ENCODE data around the gene ATF3.

ATF3 gene

GRCh38 chr1:212587016-212587887 lies 21.3 kb upstream of the ATF3 start:
- DNase-seq, result no peak

GRCh38 chr1:212587888-212588510 lies 20.6 kb upstream of the ATF3 start:
- DNase-seq, result no peak

- no peak for DNase-seq
These were observed 19.1 kb upstream of the ATF3 start for GRCh38 chr1:212589446-212589845.

- DNase-seq, result no peak
These were observed 16.6 kb upstream of the ATF3 start for GRCh38 chr1:212591922-212592321.

- DNase-seq, result no peak
These were observed 14.7 kb upstream of the ATF3 start for GRCh38 chr1:212593821-212594251.

- DNase-seq, result no peak
These were observed 13.9 kb upstream of the ATF3 start for GRCh38 chr1:212594640-212595039.

DNA sequence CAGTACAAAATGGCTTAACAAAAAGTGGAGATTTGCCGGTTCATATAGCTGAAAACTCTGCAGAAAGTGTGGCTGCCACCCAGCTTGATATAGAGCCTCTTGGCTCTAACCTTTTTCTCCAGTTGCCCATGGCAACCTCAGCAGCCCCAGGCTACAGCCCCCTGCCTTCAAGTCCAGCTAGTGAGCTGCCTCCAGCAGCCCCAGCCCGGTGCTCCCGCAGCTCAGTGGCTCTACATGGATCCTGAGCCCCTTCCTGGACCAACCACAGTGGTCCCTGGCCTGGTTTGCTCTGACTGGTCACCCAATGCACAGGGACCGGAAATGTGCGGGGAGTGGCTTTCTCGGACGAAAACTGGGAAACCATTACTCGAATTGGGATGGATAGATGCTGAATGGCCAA lies 13.3 kb upstream of the ATF3 start:
- no peak for DNase-seq

- DNase-seq, result peak; percentile 38 to 56
These were observed 12.5 kb upstream of the ATF3 start for GRCh38 chr1:212595787-212596714.

DNA sequence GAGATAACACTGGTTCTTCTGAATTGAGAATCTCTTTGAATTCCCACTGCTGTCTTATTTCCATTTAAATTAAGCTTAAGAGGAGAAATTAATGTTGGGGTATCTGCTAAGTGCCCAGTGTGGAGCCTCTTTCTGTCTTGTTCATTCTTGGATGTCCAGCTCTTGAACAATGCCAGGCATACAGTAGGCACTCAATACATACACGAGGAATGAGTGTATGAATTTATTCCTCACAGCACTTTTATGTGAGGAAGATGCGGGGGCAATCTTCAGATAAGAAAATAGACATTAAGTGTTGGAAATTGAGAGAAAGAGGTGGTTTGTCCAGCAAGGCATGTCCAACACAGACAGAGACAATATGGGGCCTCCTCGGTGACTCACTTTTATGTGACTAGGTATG lies 11.8 kb upstream of the ATF3 start:
- DNase-seq, result no peak

DNA sequence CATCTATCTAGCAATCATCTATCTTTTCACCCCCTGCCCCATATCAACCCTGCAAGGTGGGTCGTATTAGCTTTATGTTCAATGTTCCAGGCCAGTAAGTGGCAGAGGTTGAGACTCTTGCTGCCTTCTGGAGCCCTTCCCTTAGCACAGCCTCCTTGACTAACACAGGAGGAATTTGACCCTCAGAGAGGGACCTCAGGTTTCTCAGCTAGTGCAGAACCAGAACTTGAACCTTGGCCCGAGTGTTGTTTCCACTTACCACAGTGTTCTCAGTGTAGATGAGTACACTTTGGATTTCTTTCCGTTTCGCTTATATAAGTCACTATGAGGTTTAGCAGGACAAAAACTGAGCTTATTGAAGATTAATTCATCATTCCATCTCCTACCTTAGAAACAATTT lies 11.1 kb upstream of the ATF3 start:
- DNase-seq, result no peak

- no peak for DNase-seq
These were observed 8.3 kb upstream of the ATF3 start for GRCh38 chr1:212600071-212600915.

DNA sequence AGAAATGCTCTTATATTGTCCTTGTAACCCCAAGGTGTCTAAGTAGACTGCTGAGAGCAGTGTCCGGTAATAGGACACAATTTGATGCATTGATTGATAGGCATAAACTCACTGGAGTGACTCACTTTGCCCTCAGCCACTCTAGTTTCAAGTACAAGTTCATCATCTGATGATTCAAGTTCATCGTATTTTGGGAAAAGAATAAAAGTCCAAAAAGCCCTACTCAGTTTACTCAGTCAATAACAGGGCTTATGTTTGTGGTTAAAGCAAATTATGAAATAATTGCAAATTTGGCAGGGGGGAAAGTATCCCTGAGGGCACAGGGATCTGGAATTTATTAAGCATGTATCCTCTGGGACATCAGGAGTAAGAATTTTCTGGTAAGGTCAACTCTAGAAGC lies 7.6 kb upstream of the ATF3 start:
- DNase-seq, result no peak

DNA sequence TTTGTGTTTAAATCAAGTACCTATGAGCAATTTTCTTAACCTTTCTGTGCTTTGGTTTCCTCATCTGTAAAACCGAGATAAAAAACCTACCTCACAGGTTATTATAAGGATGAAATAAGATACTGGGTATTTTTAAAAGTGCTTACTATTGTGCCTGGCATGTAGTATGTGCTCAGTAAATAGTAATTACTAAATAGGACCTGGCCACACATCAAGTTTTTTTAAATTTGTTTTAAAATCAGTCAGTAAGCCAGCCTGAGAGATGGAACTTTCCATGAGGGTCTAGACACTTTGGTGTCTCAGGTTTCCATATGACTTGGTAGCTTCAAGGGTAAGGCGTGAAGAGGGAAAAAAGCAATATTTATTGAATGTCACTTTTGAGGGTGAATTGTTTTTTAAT lies 7.0 kb upstream of the ATF3 start:
- DNase-seq, result no peak

GRCh38 chr1:212605441-212606394 lies 2.8 kb upstream of the ATF3 start:
- DNase-seq, result no peak

DNA sequence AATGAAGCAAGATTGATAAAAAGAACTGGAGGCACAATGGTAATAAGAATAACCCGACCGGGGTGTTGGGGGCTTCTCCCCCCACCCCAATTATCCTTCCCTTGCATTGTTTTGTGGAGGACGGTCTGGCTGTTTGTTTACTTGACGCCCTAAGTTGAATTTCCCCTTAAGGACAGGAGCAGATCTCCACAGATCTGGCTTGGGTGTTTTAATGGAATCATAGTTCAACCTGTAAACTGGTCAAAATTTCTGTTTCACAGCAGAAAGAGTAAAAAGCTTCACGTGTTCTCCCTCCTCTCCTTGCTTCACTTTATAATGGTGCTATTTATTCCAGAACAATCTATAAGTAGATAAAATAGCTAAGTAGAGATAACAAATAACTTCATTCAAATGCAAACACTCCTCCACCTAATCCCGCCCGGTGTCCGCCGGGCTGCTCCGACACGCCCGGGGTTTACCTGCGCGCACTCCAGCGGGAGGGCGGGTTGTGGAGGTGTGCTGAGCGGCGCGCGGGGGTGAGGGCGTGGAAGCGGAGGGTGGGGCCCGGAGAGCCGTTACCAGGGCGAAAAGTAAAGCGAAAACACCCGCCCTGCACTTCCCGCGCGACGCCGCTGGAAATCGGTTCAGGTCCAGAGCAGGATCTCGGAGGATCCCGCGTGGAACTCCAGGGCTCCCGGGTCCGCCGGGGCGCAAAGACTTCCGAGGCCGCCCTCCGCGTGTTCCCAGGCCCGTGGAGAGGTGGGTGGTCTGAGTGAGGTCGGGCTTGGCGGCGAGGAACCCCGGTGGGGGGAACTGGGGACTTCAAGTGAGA lies 2.0 kb upstream of the ATF3 start:
- peak; percentile 46 to 57 for DNase-seq

DNA sequence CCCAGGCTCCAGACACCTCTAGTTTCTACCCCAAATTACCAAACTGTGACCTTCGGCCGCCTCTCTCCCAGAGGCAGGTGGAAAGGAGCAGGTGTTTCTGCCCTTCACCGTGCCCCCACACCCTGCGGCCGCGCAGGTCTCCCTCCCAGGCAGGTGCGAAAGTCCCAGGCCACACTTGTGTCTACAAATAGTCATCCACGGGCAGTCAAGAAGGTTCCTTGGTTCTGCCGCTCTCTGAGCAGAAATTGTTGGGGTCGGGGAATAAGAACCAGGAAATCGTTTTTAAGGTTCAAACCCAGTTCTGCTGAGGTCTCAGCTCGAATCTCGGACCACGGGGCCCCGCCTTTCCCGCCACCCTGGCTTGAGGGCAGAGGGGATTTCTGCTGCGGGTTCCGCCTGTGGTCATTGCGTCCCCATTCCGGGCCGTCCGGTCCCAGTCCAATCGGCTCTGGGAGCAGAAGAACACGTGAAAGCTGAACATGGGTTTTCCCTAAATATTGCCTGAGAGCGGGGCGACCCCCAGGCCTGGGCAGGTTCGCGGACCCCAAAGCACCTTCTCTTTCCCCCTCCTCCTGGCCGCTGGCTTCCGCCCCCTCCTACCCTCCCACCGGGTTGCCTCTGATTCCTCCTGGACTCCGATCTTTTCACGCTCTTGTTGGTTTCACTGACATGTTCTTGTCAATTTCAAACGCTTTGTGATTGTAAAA lies 1.2 kb upstream of the ATF3 start:
- peak in 1 of 2 experiments; percentile 32 for DNase-seq

- DNase-seq, result no peak
These were observed 609 bp upstream of the ATF3 start for GRCh38 chr1:212607913-212608391.

- peak; percentile 50 to 63 for DNase-seq
These were observed 569 bp downstream of the ATF3 start for GRCh38 chr1:212608959-212609700.
